ENCODE results near the gene MME. TPM values are rescaled to one million over a fixed set of nuclear protein-coding genes. Genes with fewer than 3 reads are reported as not detected.

MME gene
- total RNA-seq, 1 donor from 2014 or later: 85.4 TPM

- no peaks in the 10 kb centered on the region for H3K4me1 ChIP-seq
- H3K9me3 ChIP-seq: no peaks in the 10 kb centered on the region
- no peaks in the 10 kb centered on the region for H3K36me3 ChIP-seq
- DNase-seq: no peak
- H3K27ac ChIP-seq: no peak overlapping the region
- ATAC-seq: no peak
- TF ChIP-seq, protein P1, sequence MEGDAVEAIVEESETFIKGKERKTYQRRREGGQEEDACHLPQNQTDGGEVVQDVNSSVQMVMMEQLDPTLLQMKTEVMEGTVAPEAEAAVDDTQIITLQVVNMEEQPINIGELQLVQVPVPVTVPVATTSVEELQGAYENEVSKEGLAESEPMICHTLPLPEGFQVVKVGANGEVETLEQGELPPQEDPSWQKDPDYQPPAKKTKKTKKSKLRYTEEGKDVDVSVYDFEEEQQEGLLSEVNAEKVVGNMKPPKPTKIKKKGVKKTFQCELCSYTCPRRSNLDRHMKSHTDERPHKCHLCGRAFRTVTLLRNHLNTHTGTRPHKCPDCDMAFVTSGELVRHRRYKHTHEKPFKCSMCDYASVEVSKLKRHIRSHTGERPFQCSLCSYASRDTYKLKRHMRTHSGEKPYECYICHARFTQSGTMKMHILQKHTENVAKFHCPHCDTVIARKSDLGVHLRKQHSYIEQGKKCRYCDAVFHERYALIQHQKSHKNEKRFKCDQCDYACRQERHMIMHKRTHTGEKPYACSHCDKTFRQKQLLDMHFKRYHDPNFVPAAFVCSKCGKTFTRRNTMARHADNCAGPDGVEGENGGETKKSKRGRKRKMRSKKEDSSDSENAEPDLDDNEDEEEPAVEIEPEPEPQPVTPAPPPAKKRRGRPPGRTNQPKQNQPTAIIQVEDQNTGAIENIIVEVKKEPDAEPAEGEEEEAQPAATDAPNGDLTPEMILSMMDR (IDR thresholded peaks at IDR 0.05): no peak
- intact Hi-C loops (cut with DNase I): no loop called here
- no peaks in the 10 kb centered on the region for H3K27me3 ChIP-seq (ENCODE audit: low read depth)
- no peak overlapping the region for H3K4me3 ChIP-seq
These were observed 109.4 kb downstream of the MME start for GRCh38 chr3:155189478-155189877.

GRCh38 chr3:155190691-155191090 lies 110.6 kb downstream of the MME start:
- no peak for ATAC-seq
- no peaks in the 10 kb centered on the region for H3K27me3 ChIP-seq (ENCODE audit: low read depth)
- TF ChIP-seq, protein P1 (IDR thresholded peaks at IDR 0.05): no peak
- no peaks in the 10 kb centered on the region for H3K9me3 ChIP-seq
- no peaks in the 10 kb centered on the region for H3K4me1 ChIP-seq
- no peaks in the 10 kb centered on the region for H3K36me3 ChIP-seq
- H3K4me3 ChIP-seq: no peak overlapping the region
- no peak overlapping the region for H3K27ac ChIP-seq
- DNase-seq: no peak
- intact Hi-C loops (cut with DNase I): no loop called here

GRCh38 chr3:155192957-155193746 lies 113.0 kb downstream of the MME start:
- ATAC-seq: no peak
- no peak for DNase-seq
- H3K27ac ChIP-seq: no peak overlapping the region
- no peak overlapping the region for H3K4me3 ChIP-seq
- H3K4me1 ChIP-seq: no peaks in the 10 kb centered on the region
- no peaks in the 10 kb centered on the region for H3K27me3 ChIP-seq (ENCODE audit: low read depth)
- no peaks in the 10 kb centered on the region for H3K9me3 ChIP-seq
- H3K36me3 ChIP-seq: no peaks in the 10 kb centered on the region
- TF ChIP-seq, protein P1 (IDR thresholded peaks at IDR 0.05): no peak
- intact Hi-C loops (cut with DNase I): no loop called here

GRCh38 chr3:155193868-155194267 lies 113.7 kb downstream of the MME start:
- TF ChIP-seq, protein P1 (IDR thresholded peaks at IDR 0.05): no peak
- Histone ChIP-seq H3K9me3 (no peaks in the 10 kb centered on the region), H3K4me3 (no peak overlapping the region), H3K27ac (no peak overlapping the region), H3K4me1 (no peaks in the 10 kb centered on the region), H3K27me3 (ENCODE audit: low read depth) (no peaks in the 10 kb centered on the region), H3K36me3 (no peaks in the 10 kb centered on the region)
- intact Hi-C loops (cut with DNase I): no loop called here
- no peak for DNase-seq
- no peak for ATAC-seq

GRCh38 chr3:155194973-155195957 lies 115.1 kb downstream of the MME start:
- intact Hi-C loops (cut with DNase I): no loop called here
- Histone ChIP-seq H3K4me3 (no peak overlapping the region), H3K9me3 (no peaks in the 10 kb centered on the region), H3K27me3 (ENCODE audit: low read depth) (no peaks in the 10 kb centered on the region), H3K36me3 (no peaks in the 10 kb centered on the region), H3K27ac (no peak overlapping the region), H3K4me1 (no peaks in the 10 kb centered on the region)
- ATAC-seq: no peak
- no peak for DNase-seq
- TF ChIP-seq, protein P1 (IDR thresholded peaks at IDR 0.05): no peak

Data from lower lobe of right lung (tissue), 2 donors.